Measurements from ENCODE around the gene LPP.

DNA sequence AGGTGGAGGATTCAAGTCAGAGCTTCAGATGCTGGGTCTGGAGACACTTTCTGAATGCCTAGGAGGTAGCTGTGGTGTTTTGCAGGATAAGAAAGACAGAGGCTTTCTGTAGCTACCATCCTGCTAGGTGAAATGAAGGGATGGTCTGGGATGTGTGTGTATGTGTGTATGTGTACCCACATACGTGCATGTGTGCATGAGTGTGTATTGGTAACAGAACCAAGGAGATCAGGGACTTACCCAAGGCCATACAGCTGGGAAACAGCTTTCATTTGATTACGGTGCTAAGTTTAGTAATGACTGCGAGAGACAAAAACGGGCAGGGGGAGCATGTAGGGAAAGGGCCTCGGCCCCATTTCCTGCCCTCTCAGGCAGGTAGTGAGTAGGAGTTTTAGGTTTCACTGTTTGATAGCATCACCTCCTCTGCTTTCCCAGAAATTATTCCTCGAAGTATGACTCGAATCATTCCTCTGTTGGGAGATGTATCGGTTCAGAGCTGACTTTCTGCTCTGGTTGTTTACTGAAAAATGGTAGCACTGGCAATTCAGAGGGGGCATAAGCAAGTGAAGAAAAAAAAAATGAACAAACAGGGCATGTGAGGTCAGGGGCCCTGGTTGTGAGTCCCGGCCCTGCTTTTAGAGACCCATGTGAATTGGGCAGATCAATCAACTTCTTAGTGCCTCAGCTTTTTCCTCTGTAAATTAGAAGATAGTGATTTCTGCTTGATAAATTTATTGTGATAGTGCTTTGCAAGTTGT, 130.7 kb downstream of the LPP start:
- TF ChIP-seq EZH2phosphoT487 (IDR thresholded peaks at IDR 0.05; ENCODE audit: borderline replicate concordance, low read length) (no peak), EZH2 (IDR thresholded peaks at IDR 0.05; ENCODE audit: low read length, unreplicated experiment) (no peak)
- TF ChIP-seq, protein P1, sequence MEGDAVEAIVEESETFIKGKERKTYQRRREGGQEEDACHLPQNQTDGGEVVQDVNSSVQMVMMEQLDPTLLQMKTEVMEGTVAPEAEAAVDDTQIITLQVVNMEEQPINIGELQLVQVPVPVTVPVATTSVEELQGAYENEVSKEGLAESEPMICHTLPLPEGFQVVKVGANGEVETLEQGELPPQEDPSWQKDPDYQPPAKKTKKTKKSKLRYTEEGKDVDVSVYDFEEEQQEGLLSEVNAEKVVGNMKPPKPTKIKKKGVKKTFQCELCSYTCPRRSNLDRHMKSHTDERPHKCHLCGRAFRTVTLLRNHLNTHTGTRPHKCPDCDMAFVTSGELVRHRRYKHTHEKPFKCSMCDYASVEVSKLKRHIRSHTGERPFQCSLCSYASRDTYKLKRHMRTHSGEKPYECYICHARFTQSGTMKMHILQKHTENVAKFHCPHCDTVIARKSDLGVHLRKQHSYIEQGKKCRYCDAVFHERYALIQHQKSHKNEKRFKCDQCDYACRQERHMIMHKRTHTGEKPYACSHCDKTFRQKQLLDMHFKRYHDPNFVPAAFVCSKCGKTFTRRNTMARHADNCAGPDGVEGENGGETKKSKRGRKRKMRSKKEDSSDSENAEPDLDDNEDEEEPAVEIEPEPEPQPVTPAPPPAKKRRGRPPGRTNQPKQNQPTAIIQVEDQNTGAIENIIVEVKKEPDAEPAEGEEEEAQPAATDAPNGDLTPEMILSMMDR (conservative IDR thresholded peaks at IDR 0.05; ENCODE audit: low read depth, low read length), result no peak

All from PC-3 (cell line).